Measurements from ENCODE around the gene TSPYL1.

DNA sequence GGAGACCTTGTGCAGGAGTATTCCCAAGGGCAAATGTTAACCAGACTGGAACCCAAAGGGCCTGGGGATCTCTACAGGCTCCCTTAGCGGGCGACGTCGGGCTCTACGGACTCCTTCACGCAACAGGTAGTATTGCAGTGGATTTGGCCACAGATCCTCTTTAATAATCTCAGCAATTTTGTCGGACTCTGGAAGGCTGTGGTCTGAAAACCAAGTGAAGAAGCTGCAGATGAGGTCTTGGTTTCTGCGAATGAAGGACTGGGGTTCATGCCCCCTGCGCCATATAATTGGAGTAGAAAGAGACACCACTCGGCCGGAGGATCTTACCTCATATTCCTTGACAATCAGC is 1.3 kb downstream of the TSPYL1 start:
- TF ChIP-seq, protein P1, sequence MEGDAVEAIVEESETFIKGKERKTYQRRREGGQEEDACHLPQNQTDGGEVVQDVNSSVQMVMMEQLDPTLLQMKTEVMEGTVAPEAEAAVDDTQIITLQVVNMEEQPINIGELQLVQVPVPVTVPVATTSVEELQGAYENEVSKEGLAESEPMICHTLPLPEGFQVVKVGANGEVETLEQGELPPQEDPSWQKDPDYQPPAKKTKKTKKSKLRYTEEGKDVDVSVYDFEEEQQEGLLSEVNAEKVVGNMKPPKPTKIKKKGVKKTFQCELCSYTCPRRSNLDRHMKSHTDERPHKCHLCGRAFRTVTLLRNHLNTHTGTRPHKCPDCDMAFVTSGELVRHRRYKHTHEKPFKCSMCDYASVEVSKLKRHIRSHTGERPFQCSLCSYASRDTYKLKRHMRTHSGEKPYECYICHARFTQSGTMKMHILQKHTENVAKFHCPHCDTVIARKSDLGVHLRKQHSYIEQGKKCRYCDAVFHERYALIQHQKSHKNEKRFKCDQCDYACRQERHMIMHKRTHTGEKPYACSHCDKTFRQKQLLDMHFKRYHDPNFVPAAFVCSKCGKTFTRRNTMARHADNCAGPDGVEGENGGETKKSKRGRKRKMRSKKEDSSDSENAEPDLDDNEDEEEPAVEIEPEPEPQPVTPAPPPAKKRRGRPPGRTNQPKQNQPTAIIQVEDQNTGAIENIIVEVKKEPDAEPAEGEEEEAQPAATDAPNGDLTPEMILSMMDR (IDR thresholded peaks at IDR 0.05 in 2 of 3, conservative IDR thresholded peaks at IDR 0.05 in 1 of 3; ENCODE audit: borderline replicate concordance in 1 of 3, insufficient read depth in 1 of 3, low read depth in 2 of 3, low read length in 2 of 3): no peak
- TF ChIP-seq JUND (IDR thresholded peaks at IDR 0.05): no peak
- TF ChIP-seq POLR2A (IDR thresholded peaks at IDR 0.05; ENCODE audit: borderline replicate concordance, extremely low read depth, insufficient read depth, insufficient read length): no peak
- TF ChIP-seq EZH2 (IDR thresholded peaks at IDR 0.05): no peak
- no peak for TF ChIP-seq POLR2AphosphoS5 (IDR thresholded peaks at IDR 0.05; ENCODE audit: low read depth, low read length)
- no peak for TF ChIP-seq CEBPB (IDR thresholded peaks at IDR 0.05; ENCODE audit: low read depth)
- no peak for TF ChIP-seq ELF1 (IDR thresholded peaks at IDR 0.05; ENCODE audit: borderline replicate concordance, low read depth)
- TF ChIP-seq, protein P2, sequence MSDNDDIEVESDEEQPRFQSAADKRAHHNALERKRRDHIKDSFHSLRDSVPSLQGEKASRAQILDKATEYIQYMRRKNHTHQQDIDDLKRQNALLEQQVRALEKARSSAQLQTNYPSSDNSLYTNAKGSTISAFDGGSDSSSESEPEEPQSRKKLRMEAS (IDR thresholded peaks at IDR 0.05): no peak
